ENCODE results near the gene BTBD18.

DNA sequence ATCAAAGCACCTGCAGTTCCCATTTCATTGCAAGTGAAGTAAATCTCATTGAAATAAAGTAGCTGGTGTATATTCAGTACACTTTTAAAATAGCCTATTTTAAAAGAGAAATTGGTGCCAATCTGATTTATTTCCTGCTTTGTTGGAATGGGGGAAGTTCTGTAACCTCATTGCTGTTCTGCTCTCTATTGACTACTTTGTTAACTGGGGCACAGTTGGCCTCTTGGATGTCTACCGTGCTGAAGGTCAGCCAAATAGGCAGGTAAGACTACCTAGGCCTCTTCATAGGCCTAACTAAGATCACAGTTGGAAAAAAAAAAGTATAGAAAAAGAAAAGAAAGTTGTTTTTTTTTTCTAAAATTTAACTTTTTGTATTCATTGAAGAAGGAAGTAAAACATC is 19.2 kb upstream of the BTBD18 start:
- TF ChIP-seq CTCF (IDR thresholded peaks at IDR 0.05; ENCODE audit: insufficient read depth, low read length, poor library complexity, severe bottlenecking) (no peak), EZH2phosphoT487 (conservative IDR thresholded peaks at IDR 0.05; ENCODE audit: low read length) (no peak)

Measured in SU-DHL-6 (cell line).